Peyer's patch (tissue), 4 donors: ENCODE measurements around the gene SCARB1. TPM values are rescaled to one million over a fixed set of nuclear protein-coding genes. Genes with fewer than 3 reads are reported as not detected.
A peak's percentile ranks its signal among the peaks of the same experiment; 100 is the strongest.

Source experiments
- DNase-seq, 3 donors: peaks; one replicate each; pipeline ENCODE4 v3.0.0-alpha.2; 2017 to 2019
- H3K27ac ChIP-seq, 4 donors: fragments of 200-600 bp; sonication (generic); one replicate each; pipeline ENCODE4 v1.5.1; 2016 to 2019
- H3K27me3 ChIP-seq, 2 donors: fragments of 200-600 bp; sonication (generic); one replicate each; pipeline ENCODE4 v1.5.1; 2019
- H3K36me3 ChIP-seq, 3 donors: fragments of 200-600 bp; sonication (generic); one replicate each; pipeline ENCODE4 v1.5.1; 2016 to 2019
- H3K4me1 ChIP-seq, 4 donors: fragments of 200-600 bp; sonication (generic); one replicate each; pipeline ENCODE4 v1.5.1; 2016 to 2019
- H3K4me3 ChIP-seq, 4 donors: fragments of 200-600 bp; sonication (generic); 1 replicate in 3 of 4; 2 replicates in 1 of 4; pipeline ENCODE4 v1.5.1; 2016 to 2019; ENCODE audit warnings: mild to moderate bottlenecking in 1 of 4
- H3K9me3 ChIP-seq, 4 donors: fragments of 200-600 bp; sonication (generic); one replicate each; pipeline ENCODE4 v1.5.1; 2016 to 2019; ENCODE audit warnings: mild to moderate bottlenecking in 1 of 4
- POLR2A ChIP-seq, 2 donors: fragments of 450-650 bp; IDR thresholded peaks; one replicate each; pipeline ENCODE4 v1.5.1; 2017; ENCODE audit warnings: antibody characterized with exemption in 2 of 2, mild to moderate bottlenecking in 2 of 2, moderate library complexity in 2 of 2
- total RNA-seq, 4 donors: library from RNA; depleted of rRNA; stranded (reverse); fragments of >200 nt; gene quantifications; one replicate each; pipeline ENCODE4 v1.1.0, GENCODE V29; 2016
- TF ChIP-seq, protein P1 (sequence below), 6 experiments: fragments of 450-650 bp in 4 of 6; fragments of 200-600 bp in 2 of 6; sonication (generic) in 1 of 6; IDR thresholded peaks; one replicate each; pipeline ENCODE4 v1.5.1; 2017 to 2019; ENCODE audit warnings: antibody characterized with exemption in 6 of 6, mild to moderate bottlenecking in 3 of 6, moderate library complexity in 1 of 6

The SCARB1 gene
- total RNA-seq, 4 donors from 2014 or later, result 14.9 to 214 (median 64.6) TPM

GRCh38 chr12:124867401-124867930, 3.8 kb upstream of the SCARB1 start:
- H3K9me3 ChIP-seq, result no peaks in the 10 kb centered on the region
- H3K4me3 ChIP-seq, result no peak overlapping the region
- H3K4me1 ChIP-seq, result peaks cover 0 to 14% (median 3%) of the 10 kb centered on the region in 4 donors
- DNase-seq, result no peak
- TF ChIP-seq, protein P1, sequence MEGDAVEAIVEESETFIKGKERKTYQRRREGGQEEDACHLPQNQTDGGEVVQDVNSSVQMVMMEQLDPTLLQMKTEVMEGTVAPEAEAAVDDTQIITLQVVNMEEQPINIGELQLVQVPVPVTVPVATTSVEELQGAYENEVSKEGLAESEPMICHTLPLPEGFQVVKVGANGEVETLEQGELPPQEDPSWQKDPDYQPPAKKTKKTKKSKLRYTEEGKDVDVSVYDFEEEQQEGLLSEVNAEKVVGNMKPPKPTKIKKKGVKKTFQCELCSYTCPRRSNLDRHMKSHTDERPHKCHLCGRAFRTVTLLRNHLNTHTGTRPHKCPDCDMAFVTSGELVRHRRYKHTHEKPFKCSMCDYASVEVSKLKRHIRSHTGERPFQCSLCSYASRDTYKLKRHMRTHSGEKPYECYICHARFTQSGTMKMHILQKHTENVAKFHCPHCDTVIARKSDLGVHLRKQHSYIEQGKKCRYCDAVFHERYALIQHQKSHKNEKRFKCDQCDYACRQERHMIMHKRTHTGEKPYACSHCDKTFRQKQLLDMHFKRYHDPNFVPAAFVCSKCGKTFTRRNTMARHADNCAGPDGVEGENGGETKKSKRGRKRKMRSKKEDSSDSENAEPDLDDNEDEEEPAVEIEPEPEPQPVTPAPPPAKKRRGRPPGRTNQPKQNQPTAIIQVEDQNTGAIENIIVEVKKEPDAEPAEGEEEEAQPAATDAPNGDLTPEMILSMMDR (IDR thresholded peaks at IDR 0.05), result no peak
- no peak for TF ChIP-seq POLR2A (IDR thresholded peaks at IDR 0.05)
- H3K36me3 ChIP-seq, result no peaks in the 10 kb centered on the region
- H3K27me3 ChIP-seq, result no peaks in the 10 kb centered on the region
- no peak overlapping the region for H3K27ac ChIP-seq

- H3K36me3 ChIP-seq, result no peaks in the 10 kb centered on the region
- peaks cover 0 to 19% (median 3%) of the 10 kb centered on the region in 4 donors for H3K4me1 ChIP-seq
- H3K9me3 ChIP-seq, result no peaks in the 10 kb centered on the region
- TF ChIP-seq, protein P1 (IDR thresholded peaks at IDR 0.05), result no peak
- TF ChIP-seq POLR2A (IDR thresholded peaks at IDR 0.05), result no peak
- DNase-seq, result no peak
- H3K27me3 ChIP-seq, result no peaks in the 10 kb centered on the region
- H3K27ac ChIP-seq, result no peak overlapping the region
- H3K4me3 ChIP-seq, result no peak overlapping the region
These were observed 3.3 kb upstream of the SCARB1 start for GRCh38 chr12:124866883-124867400.

DNA sequence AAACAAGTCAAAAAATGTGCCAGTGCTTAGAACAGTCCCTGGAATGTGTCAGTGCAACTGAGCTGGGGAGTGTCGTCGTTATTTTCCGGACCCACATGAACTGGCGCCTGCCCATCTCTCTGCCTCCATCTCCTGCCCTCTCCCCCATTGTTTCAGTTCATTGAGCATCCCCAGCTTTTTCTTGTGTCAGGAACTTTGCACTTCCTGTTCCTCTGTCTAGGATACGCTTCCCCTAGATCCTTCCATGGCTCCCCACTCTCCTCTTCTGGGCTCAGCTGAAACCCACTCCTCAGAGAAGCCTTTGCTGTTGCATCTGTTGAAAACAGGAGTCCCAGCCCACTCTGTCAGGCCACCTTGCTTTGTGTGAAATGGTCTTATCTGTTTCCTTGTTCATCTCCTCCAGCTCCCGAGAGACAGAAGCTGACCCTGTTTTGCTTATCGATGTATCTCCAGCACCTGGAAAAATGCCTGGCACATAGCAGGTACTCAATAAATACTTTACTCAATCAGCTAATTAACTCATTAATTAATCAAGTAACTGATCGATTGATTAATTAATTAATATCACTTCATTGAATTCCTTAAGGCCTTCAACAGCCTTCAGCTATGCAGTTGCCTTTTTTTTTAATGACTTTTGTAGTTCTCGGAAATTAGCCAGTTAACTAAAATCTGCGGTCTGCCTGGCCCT, 2.7 kb upstream of the SCARB1 start:
- Histone ChIP-seq H3K9me3 (no peaks in the 10 kb centered on the region), H3K4me3 (no peak overlapping the region), H3K27ac (no peak overlapping the region), H3K36me3 (no peaks in the 10 kb centered on the region), H3K27me3 (no peaks in the 10 kb centered on the region), H3K4me1 (peaks cover 0 to 20% (median 3%) of the 10 kb centered on the region in 4 donors)
- TF ChIP-seq, protein P1 (IDR thresholded peaks at IDR 0.05), result no peak
- no peak for TF ChIP-seq POLR2A (IDR thresholded peaks at IDR 0.05)
- no peak for DNase-seq

DNA sequence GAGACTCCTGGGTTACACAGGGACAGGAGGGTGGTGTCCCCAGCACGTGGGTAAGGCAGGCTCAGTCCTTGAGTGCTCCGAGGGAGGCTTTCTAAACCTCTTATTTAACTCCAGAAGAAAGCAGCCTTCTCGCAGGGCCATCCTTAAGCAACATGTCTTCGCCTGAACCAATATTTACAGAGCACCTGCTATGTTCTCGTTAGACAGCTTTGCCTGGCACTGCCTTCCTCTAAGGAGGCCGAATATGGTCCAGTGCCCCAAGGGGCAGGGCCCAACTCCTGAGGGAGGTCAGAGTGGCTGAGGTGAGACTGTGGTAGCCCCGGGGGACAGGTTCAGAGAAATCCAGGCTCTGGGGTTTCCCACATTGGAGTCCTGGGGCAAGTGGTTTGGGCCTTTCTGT, 2.1 kb upstream of the SCARB1 start:
- H3K27ac ChIP-seq, result no peak overlapping the region
- H3K4me3 ChIP-seq, result no peak overlapping the region
- TF ChIP-seq, protein P1 (IDR thresholded peaks at IDR 0.05), result no peak
- no peak for TF ChIP-seq POLR2A (IDR thresholded peaks at IDR 0.05)
- H3K9me3 ChIP-seq, result no peaks in the 10 kb centered on the region
- H3K4me1 ChIP-seq, result peaks cover 0 to 20% (median 3%) of the 10 kb centered on the region in 4 donors
- no peaks in the 10 kb centered on the region for H3K36me3 ChIP-seq
- no peak for DNase-seq
- H3K27me3 ChIP-seq, result no peaks in the 10 kb centered on the region

- Histone ChIP-seq H3K4me3 (peak overlapping the region; percentile 69 to 94 (median 86)), H3K4me1 (peaks cover 0 to 20% (median 3%) of the 10 kb centered on the region in 4 donors), H3K27me3 (no peaks in the 10 kb centered on the region), H3K9me3 (no peaks in the 10 kb centered on the region), H3K27ac (peak overlapping the region; percentile 56 to 77 (median 58)), H3K36me3 (no peaks in the 10 kb centered on the region)
- TF ChIP-seq, protein P1 (IDR thresholded peaks at IDR 0.05), result no peak
- no peak for TF ChIP-seq POLR2A (IDR thresholded peaks at IDR 0.05)
- DNase-seq, result no peak
These were observed 675 bp upstream of the SCARB1 start for GRCh38 chr12:124864326-124864752.
